Caco-2 (cell line): ENCODE data around the gene TASOR. TPM values are rescaled to one million over a fixed set of nuclear protein-coding genes. Genes with fewer than 3 reads are reported as not detected.

Experiments
- BruUV-seq: library from RNA; stranded (reverse); fragments of 400-500 nt; replicated peaks from 2 replicates; lab custom pipeline; 2021; lab: Mats Ljungman, UMichigan
- CTCF ChIA-PET: fragments of 300-600 bp; sonication (Branson Sonifier 250); formaldehyde crosslinking; loops from one replicate; lab custom pipeline; 2022; ENCODE audit warnings: antibody characterized with exemption; lab: Charles Lee
- POLR2A ChIA-PET: fragments of 300-600 bp; sonication (Branson Sonifier 250); formaldehyde crosslinking; loops from one replicate; lab custom pipeline; 2022; ENCODE audit warnings: antibody characterized with exemption; lab: Charles Lee
- DNase-seq, 2 experiments: peaks; one replicate each; pipeline versions ENCODE4 v3.0.0 to v3.0.0-alpha.2; 2020 to 2022
- H3K27me3 ChIP-seq: replicated peaks from 2 replicates; pipeline ENCODE4 v1.6.0; 2011; ENCODE audit warnings: low read length; ENCODE audit not compliant: control insufficient read depth, insufficient read depth
- H3K36me3 ChIP-seq: 2 replicates; pipeline ENCODE4 v1.5.1; 2011; ENCODE audit warnings: low read length; ENCODE audit not compliant: control insufficient read depth, insufficient read depth
- H3K4me1 ChIP-seq: fragments of 250-450 bp; sonication (Bioruptor Pico); 2 replicates; pipeline ENCODE4 v1.5.1; 2020; ENCODE audit warnings: mild to moderate bottlenecking
- H3K4me3 ChIP-seq: 2 replicates; pipeline ENCODE4 v1.5.1; 2011; ENCODE audit warnings: low read depth, mild to moderate bottlenecking, control low read depth, low read length
- H3K9me3 ChIP-seq: fragments of 250-450 bp; sonication (Bioruptor Pico); 2 replicates; pipeline ENCODE4 v1.5.1; 2020; ENCODE audit warnings: mild to moderate bottlenecking, moderate library complexity
- H3K27ac Mint-ChIP-seq: one replicate; pipeline ENCODE4 v1.8.0; 2022; ENCODE audit warnings: mixed read lengths; ENCODE audit not compliant: unreplicated experiment
- H3K27me3 Mint-ChIP-seq: one replicate; pipeline ENCODE4 v1.8.0; 2022; ENCODE audit warnings: mixed read lengths; ENCODE audit not compliant: insufficient read depth, unreplicated experiment
- H3K36me3 Mint-ChIP-seq: one replicate; pipeline ENCODE4 v1.8.0; 2022; ENCODE audit warnings: mild to moderate bottlenecking, mixed read lengths; ENCODE audit not compliant: insufficient read depth, unreplicated experiment
- H3K4me1 Mint-ChIP-seq: one replicate; pipeline ENCODE4 v1.8.0; 2022; ENCODE audit warnings: low read depth, mixed read lengths; ENCODE audit not compliant: unreplicated experiment
- H3K4me3 Mint-ChIP-seq: one replicate; pipeline ENCODE4 v1.8.0; 2022; ENCODE audit warnings: mild to moderate bottlenecking, moderate library complexity, mixed read lengths; ENCODE audit not compliant: unreplicated experiment
- H3K9me3 Mint-ChIP-seq: one replicate; pipeline ENCODE4 v1.8.0; 2022; ENCODE audit warnings: mixed read lengths; ENCODE audit not compliant: unreplicated experiment
- intact Hi-C: fragments of 100-400 bp; cut with micrococcal nuclease; formaldehyde crosslinking; loops from one replicate; pipeline ENCODE4 v1.10.0; 2022; ENCODE audit not compliant: unreplicated experiment
- total RNA-seq: library from RNA; stranded (reverse); gene quantifications from 2 replicates; pipeline ENCODE4 v1.2.3, GENCODE V29; 2022
- TF ChIP-seq, protein P1 (sequence below), 2 experiments: fragments of 200-600 bp in 1 of 2; IDR thresholded peaks; 1 replicate in 1 of 2; 2 replicates in 1 of 2; pipeline versions ENCODE4 v1.5.1 to v1.8.0; 2011 to 2022; ENCODE audit warnings: antibody characterized with exemption in 1 of 2, control low read depth in 1 of 2, inconsistent platforms in 1 of 2, low read depth in 1 of 2, low read length in 1 of 2, mild to moderate bottlenecking in 1 of 2, moderate library complexity in 1 of 2; ENCODE audit not compliant: insufficient read depth in 1 of 2, severe bottlenecking in 1 of 2, unreplicated experiment in 1 of 2

The TASOR gene
- total RNA-seq, 1 experiment from 2014 or later = 54.7 TPM

DNA sequence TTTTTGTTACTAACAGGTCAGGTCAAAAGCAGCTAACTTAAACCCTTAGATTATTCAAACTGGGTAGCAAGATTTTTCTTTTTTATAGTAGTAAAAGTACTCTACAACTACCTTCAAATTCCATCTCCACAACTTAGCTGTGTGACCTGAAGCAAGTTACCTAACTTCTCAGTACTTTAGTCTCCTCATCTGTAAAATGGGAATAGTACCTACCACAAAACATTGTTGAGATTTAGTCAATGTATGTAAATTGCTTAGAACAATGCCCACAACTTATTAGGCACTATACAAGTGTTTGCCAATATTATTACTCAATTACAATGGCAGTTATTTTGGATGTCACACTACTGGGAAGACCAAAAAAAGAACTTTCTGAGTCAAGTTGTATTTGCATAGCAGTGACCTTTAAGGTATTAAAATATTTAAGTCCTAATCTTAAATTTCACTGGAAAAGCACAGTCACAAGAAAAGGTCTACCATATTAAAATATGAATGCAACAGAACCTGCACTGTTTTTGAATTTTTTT is 2.9 kb downstream of the TASOR start:
- no peaks in the 10 kb centered on the region for H3K27me3 ChIP-seq
- H3K36me3 ChIP-seq = no peaks in the 10 kb centered on the region
- no peak overlapping the region for H3K4me3 ChIP-seq
- DNase-seq = no peak
- TF ChIP-seq, protein P1, sequence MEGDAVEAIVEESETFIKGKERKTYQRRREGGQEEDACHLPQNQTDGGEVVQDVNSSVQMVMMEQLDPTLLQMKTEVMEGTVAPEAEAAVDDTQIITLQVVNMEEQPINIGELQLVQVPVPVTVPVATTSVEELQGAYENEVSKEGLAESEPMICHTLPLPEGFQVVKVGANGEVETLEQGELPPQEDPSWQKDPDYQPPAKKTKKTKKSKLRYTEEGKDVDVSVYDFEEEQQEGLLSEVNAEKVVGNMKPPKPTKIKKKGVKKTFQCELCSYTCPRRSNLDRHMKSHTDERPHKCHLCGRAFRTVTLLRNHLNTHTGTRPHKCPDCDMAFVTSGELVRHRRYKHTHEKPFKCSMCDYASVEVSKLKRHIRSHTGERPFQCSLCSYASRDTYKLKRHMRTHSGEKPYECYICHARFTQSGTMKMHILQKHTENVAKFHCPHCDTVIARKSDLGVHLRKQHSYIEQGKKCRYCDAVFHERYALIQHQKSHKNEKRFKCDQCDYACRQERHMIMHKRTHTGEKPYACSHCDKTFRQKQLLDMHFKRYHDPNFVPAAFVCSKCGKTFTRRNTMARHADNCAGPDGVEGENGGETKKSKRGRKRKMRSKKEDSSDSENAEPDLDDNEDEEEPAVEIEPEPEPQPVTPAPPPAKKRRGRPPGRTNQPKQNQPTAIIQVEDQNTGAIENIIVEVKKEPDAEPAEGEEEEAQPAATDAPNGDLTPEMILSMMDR (IDR thresholded peaks at IDR 0.05; ENCODE audit: insufficient read depth in 1 of 2, low read depth in 1 of 2, low read length in 1 of 2, severe bottlenecking in 1 of 2, unreplicated experiment in 1 of 2) = no peak
- Mint-ChIP-seq H3K27ac (no peak overlapping the region), H3K36me3 (peaks cover 51% of the 10 kb centered on the region), H3K27me3 (no peaks in the 10 kb centered on the region), H3K9me3 (no peaks in the 10 kb centered on the region), H3K4me1 (peaks cover 7% of the 10 kb centered on the region), H3K4me3 (no peak overlapping the region)
- H3K9me3 ChIP-seq = no peaks in the 10 kb centered on the region
- ChIA-PET CTCF (no interaction called here), POLR2A (no interaction called here)
- H3K4me1 ChIP-seq = peaks cover 17% of the 10 kb centered on the region
- no TSS peak for BruUV-seq
- intact Hi-C loops = no loop called here

DNA sequence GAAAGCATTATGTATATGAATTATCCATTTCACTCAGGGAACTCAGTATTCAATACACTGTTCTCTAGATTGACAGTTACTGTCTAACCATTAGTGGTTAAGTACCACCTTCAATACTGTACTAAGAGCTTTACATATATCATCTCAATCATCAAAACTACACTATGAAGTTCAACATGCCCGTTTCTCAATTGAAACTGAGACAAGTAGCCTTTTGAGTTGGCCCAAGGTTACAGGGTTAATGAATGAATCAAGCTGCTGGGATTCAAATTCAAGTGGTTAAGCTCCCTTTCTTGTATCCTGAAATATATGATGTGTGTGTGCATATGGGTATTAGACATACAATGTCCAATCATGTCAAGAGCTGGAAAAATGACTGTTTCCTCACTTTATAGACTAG is 5.8 kb downstream of the TASOR start:
- CTCF ChIA-PET = no interaction called here
- Mint-ChIP-seq H3K4me3 (no peak overlapping the region), H3K4me1 (peaks cover 7% of the 10 kb centered on the region), H3K9me3 (no peaks in the 10 kb centered on the region), H3K27me3 (no peaks in the 10 kb centered on the region), H3K27ac (no peak overlapping the region), H3K36me3 (peaks cover 41% of the 10 kb centered on the region)
- Histone ChIP-seq H3K9me3 (no peaks in the 10 kb centered on the region), H3K4me1 (peaks cover 17% of the 10 kb centered on the region), H3K36me3 (no peaks in the 10 kb centered on the region), H3K4me3 (no peak overlapping the region), H3K27me3 (no peaks in the 10 kb centered on the region)
- TF ChIP-seq, protein P1 (IDR thresholded peaks at IDR 0.05; ENCODE audit: insufficient read depth in 1 of 2, low read depth in 1 of 2, low read length in 1 of 2, severe bottlenecking in 1 of 2, unreplicated experiment in 1 of 2) = no peak
- no peak for DNase-seq
- no TSS peak for BruUV-seq
- POLR2A ChIA-PET = no interaction called here
- intact Hi-C loops = no loop called here

DNA sequence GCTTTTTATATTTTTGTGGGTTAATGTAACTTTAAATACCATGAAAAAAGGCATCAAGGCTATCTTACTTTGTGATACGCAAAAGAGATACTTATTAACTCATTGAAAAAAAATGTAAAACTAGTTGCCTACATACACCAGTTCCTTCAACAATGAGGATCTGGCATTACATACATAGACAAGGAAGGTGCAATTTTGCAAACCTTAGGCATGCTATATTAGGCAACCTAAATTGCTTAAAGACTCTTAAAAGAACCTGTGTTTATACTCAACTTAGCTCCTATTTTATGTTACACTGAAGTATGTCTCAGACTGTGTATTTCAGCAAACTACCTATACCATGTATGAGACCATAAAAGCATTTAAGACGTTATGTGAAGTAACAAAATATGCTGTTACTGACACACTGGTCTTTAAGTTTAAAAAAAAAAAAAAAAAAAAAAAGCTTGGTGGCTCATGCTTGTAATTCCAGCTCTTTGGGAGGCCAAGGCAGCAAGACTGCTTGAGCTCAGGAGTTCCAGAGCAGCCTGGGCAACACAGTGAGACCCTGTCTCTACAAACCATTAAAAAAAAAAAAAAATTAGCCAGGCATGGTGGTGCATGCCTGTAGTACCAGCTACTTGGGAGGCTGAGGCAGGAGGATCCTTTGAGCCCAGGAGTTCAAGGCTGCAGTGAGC is 9.1 kb downstream of the TASOR start:
- Mint-ChIP-seq H3K36me3 (peaks cover 38% of the 10 kb centered on the region), H3K9me3 (no peaks in the 10 kb centered on the region), H3K4me3 (no peak overlapping the region), H3K27ac (no peak overlapping the region), H3K27me3 (no peaks in the 10 kb centered on the region), H3K4me1 (no peaks in the 10 kb centered on the region)
- Histone ChIP-seq H3K36me3 (no peaks in the 10 kb centered on the region), H3K4me3 (no peak overlapping the region), H3K27me3 (no peaks in the 10 kb centered on the region), H3K4me1 (no peaks in the 10 kb centered on the region), H3K9me3 (no peaks in the 10 kb centered on the region)
- BruUV-seq = no TSS peak
- DNase-seq = no peak
- intact Hi-C loops = no loop called here
- TF ChIP-seq, protein P1 (IDR thresholded peaks at IDR 0.05; ENCODE audit: insufficient read depth in 1 of 2, low read depth in 1 of 2, low read length in 1 of 2, severe bottlenecking in 1 of 2, unreplicated experiment in 1 of 2) = no peak
- POLR2A ChIA-PET = interaction anchor here (0.6 to 2.3 kb wide), 2 partner anchors 9 to 12 kb away, joined by 3 to 18 read pairs; partner anchors contain the start of gene TASOR
- CTCF ChIA-PET = interaction anchor here (0.6 to 1.1 kb wide), 3 partner anchors 9 to 506 kb away, joined by 3 to 9 read pairs (median 6); no protein-coding TSS in a partner anchor
